ENCODE data around the gene KLF1. TPM values are rescaled to one million over a fixed set of nuclear protein-coding genes. Genes with fewer than 3 reads are reported as not detected.

The KLF1 gene
- total RNA-seq, 2 donors from 2014 or later: 0.26 TPM; not detected in 1

DNA sequence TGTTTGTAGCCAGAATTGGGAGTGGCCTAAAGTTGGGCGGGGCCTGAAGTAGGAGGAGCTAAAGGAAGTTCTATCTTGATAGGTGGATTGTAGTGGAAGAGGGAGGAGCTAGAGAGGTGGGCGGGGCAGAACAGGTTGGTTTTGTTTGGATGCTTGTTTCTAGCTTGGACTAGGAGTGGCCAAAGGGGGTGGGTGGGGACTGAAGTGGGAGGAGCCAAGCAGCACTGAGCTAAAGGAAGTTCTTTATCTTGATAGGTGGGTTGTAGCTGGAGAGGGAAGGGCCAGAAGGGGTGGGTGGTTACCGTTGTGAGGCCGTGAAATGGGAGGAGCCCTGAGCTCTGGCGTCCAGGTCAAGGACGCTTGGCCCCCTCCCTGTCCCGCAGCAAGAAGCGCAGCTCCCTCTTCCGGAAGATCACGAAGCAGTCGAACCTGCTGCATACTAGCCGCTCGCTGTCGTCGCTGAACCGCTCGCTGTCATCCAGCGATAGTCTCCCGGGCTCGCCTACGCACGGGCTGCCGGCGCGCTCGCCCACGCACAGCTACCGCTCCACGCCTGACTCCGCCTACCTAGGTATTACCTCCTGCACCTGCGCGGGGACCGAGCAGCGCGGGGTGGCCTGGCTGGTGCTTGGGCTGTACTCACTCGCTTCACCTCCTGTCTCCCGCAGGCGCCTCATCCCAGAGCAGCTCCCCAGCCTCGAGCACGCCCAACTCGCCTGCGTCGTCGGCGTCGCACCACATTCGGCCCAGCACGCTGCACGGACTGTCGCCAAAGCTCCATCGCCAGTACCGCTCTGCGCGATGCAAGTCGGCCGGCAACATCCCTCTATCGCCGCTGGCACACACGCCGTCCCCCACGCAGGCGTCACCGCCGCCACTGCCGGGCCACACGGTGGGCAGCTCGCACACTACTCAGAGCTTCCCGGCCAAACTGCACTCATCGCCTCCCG lies 13.8 kb downstream of the KLF1 start:
- Histone ChIP-seq H3K4me3 (peak overlapping the region; percentile 9 to 39), H3K9me3 (no peaks in the 10 kb centered on the region)

DNA sequence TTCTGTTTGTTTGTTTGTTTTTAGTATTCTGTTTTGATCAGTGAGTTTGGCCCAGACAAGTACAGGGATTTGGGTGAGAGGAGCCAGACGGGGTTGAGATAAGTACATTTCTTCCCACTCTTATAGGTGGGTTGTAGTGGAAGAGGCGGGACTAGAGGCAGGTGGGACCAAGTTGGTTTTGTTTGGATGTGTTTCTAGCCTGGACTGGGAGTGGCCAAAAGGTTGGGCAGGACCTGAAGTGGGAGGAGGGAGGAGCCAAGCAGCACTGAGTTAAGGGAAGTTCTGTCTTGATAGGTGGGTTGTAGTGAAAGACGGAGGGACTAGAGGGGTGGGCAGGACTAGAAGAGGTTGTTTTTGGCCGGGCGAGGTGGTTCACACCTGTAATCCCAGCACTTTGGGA lies 14.7 kb downstream of the KLF1 start:
- Histone ChIP-seq H3K4me3 (no peak overlapping the region), H3K4me1 (peaks cover 0 to 16% of the 10 kb centered on the region in 2 donors), H3K9me3 (no peaks in the 10 kb centered on the region), H3K27ac (no peak overlapping the region), H3K27me3 (no peaks in the 10 kb centered on the region), H3K36me3 (peaks cover 4% of the 10 kb centered on the region)
- no peak for DNase-seq (ENCODE audit: low spot score)
- TF ChIP-seq, protein P1, sequence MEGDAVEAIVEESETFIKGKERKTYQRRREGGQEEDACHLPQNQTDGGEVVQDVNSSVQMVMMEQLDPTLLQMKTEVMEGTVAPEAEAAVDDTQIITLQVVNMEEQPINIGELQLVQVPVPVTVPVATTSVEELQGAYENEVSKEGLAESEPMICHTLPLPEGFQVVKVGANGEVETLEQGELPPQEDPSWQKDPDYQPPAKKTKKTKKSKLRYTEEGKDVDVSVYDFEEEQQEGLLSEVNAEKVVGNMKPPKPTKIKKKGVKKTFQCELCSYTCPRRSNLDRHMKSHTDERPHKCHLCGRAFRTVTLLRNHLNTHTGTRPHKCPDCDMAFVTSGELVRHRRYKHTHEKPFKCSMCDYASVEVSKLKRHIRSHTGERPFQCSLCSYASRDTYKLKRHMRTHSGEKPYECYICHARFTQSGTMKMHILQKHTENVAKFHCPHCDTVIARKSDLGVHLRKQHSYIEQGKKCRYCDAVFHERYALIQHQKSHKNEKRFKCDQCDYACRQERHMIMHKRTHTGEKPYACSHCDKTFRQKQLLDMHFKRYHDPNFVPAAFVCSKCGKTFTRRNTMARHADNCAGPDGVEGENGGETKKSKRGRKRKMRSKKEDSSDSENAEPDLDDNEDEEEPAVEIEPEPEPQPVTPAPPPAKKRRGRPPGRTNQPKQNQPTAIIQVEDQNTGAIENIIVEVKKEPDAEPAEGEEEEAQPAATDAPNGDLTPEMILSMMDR (IDR thresholded peaks at IDR 0.05): no peak

More for the DNA sequence above, 13.8 kb downstream of the KLF1 start:
- no peak for DNase-seq (ENCODE audit: low spot score)
- Histone ChIP-seq H3K4me1 (peaks cover 0 to 10% of the 10 kb centered on the region in 2 donors), H3K27ac (no peak overlapping the region), H3K27me3 (no peaks in the 10 kb centered on the region), H3K36me3 (peaks cover 14% of the 10 kb centered on the region)
- TF ChIP-seq, protein P1 (IDR thresholded peaks at IDR 0.05): no peak

DNA sequence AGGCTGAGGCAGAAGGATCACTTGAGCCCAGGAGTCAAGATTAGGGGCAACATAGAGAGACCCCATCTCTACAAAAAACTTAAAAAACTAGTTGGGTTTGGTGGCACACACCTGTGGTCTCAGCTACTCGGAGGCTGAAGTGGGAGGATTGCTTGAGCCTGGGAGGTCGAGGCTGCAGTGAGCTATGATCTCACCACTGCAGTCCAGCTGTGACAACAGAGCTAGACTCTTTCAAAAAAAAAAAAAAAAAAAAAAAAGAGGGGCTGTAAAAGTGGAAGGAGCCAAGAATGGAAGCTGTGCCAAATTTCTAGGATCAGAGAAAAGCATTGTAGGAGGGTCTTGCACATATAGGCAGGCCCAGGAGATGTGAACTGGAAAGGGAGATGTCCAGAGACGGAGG lies 15.3 kb downstream of the KLF1 start:
- Histone ChIP-seq H3K9me3 (no peaks in the 10 kb centered on the region), H3K4me1 (peaks cover 0 to 16% of the 10 kb centered on the region in 2 donors), H3K27me3 (no peaks in the 10 kb centered on the region), H3K4me3 (no peak overlapping the region), H3K36me3 (no peaks in the 10 kb centered on the region), H3K27ac (no peak overlapping the region)
- TF ChIP-seq, protein P1 (IDR thresholded peaks at IDR 0.05): no peak
- DNase-seq (ENCODE audit: low spot score): no peak

DNA sequence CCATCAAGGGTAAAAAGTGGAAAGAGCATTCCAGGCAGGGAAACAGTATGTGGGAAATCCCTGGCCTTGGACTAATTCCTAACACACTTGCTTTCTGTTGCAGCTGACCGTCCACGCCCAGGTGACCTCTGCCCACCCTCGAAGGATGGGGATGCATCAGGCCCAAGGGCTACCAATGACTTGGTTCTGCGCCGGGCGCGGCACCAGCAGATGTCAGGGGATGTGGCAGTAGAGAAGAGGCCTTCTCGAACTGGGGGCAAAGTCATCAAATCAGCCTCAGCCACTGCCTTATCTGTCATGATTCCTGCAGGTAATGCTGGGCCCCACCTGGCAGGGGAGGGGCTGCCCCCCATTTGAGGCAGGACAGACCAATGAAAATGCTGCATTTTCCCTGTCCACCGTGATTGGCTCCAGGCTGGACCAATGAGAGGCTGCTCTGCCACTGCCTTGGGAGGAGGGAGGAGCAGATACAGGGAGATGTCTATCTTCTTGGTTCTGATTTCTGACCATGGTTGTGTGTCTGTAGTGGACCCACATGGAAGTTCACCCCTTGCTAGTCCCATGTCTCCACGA lies 18.4 kb downstream of the KLF1 start:
- no peak overlapping the region for H3K4me3 ChIP-seq

DNA sequence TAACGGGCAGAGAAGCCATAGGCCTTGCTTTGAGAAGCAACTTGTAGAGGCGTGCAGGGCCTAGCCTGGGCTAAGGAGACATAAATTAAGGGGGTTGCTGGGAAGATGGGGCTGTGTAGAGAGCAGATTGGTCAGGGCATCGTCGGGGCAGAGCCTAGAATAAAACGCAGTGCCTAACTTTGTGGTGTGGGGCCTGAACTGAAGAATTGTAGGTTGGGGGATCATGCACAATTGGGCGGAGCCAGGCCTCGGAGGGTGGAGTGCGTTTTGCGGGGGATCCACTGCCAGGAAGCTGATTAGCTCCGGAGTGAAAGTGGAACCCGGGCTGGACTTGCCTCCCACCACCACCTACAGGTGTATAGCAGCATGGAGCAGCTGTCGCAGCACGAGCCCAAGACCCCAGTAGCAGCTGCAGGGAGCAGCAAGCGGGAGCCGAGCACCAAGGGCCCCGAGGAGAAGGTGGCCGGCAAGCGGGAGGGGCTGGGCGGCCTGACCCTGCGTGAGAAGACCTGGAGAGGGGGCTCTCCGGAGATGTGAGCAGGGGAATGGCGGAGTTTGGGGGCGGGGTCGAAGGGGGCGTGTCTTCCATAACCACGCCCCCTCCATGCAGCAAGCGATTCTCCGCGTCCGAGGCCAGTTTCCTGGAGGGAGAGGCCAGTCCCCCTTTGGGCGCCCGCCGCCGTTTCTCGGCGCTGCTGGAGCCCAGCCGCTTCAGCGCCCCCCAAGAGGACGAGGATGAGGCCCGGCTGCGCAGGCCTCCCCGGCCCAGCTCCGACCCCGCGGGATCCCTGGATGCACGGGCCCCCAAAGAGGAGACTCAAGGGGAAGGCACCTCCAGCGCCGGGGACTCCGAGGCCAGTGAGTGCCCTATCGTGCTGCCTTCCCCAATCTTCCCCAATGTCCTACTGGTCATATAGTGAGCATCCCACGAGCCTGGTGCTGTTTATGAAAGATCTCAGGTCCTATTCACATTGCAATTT lies 19.6 kb downstream of the KLF1 start:
- Histone ChIP-seq H3K27me3 (no peaks in the 10 kb centered on the region), H3K4me3 (peak overlapping the region in 1 of 2 donors; percentile 46), H3K4me1 (peaks cover 0 to 6% of the 10 kb centered on the region in 2 donors), H3K9me3 (no peaks in the 10 kb centered on the region), H3K27ac (no peak overlapping the region), H3K36me3 (no peaks in the 10 kb centered on the region)
- TF ChIP-seq, protein P1 (IDR thresholded peaks at IDR 0.05): no peak
- DNase-seq (ENCODE audit: low spot score): no peak

More for the DNA sequence above, 18.4 kb downstream of the KLF1 start:
- Histone ChIP-seq H3K9me3 (no peaks in the 10 kb centered on the region), H3K27me3 (no peaks in the 10 kb centered on the region), H3K4me1 (peaks cover 0 to 12% of the 10 kb centered on the region in 2 donors), H3K27ac (no peak overlapping the region), H3K36me3 (no peaks in the 10 kb centered on the region)
- TF ChIP-seq, protein P1 (IDR thresholded peaks at IDR 0.05): no peak
- no peak for DNase-seq (ENCODE audit: low spot score)
